Spleen (tissue), 11 donors: ENCODE data around the gene SYT17. TPM values are rescaled to one million over a fixed set of nuclear protein-coding genes. Genes with fewer than 3 reads are reported as not detected.
A peak's percentile ranks its signal among the peaks of the same experiment; 100 is the strongest.

Experiments
- DNase-seq: peaks from one replicate; pipeline ENCODE4 v3.0.0-alpha.2; 2020
- H3K27ac ChIP-seq, 8 donors: fragments of 200-600 bp; sonication (generic) in 7 of 8; 1 replicate in 4 of 8; 2 replicates in 4 of 8; pipeline versions ENCODE4 v1.5.0 to v1.8.0; 2016 to 2021; ENCODE audit warnings: inconsistent platforms in 4 of 8, mild to moderate bottlenecking in 4 of 8, moderate library complexity in 1 of 8
- H3K27me3 ChIP-seq, 7 donors: fragments of 200-600 bp; sonication (generic) in 6 of 7; replicated peaks in 1 of 7; 1 replicate in 4 of 7; 2 replicates in 3 of 7; pipeline versions ENCODE4 v1.5.0 to v1.8.0; 2016 to 2021; ENCODE audit warnings: inconsistent platforms in 3 of 7, mild to moderate bottlenecking in 1 of 7
- H3K36me3 ChIP-seq, 6 donors: fragments of 200-600 bp; sonication (generic) in 5 of 6; 1 replicate in 4 of 6; 2 replicates in 2 of 6; pipeline versions ENCODE4 v1.5.0 to v1.8.0; 2016 to 2021; ENCODE audit warnings: inconsistent platforms in 2 of 6
- H3K4me1 ChIP-seq, 6 donors: fragments of 200-600 bp; sonication (generic) in 5 of 6; 1 replicate in 3 of 6; 2 replicates in 3 of 6; pipeline versions ENCODE4 v1.5.0 to v1.8.0; 2016 to 2021; ENCODE audit warnings: inconsistent platforms in 3 of 6
- H3K4me3 ChIP-seq, 8 donors: fragments of 200-600 bp; sonication (generic) in 7 of 8; 1 replicate in 4 of 8; 2 replicates in 4 of 8; pipeline versions ENCODE4 v1.5.0 to v1.8.0; 2016 to 2021; ENCODE audit warnings: inconsistent platforms in 4 of 8, mild to moderate bottlenecking in 4 of 8, moderate library complexity in 2 of 8
- H3K9me3 ChIP-seq, 8 donors: fragments of 200-600 bp; sonication (generic) in 7 of 8; 1 replicate in 4 of 8; 2 replicates in 4 of 8; pipeline versions ENCODE4 v1.5.0 to v1.8.0; 2016 to 2021; ENCODE audit warnings: inconsistent platforms in 4 of 8
- CTCF ChIP-seq, 11 experiments: fragments of 200-600 bp in 7 of 11; fragments of 450-650 bp in 4 of 11; sonication (generic) in 4 of 11; IDR thresholded peaks in 8 of 11; conservative IDR thresholded peaks in 3 of 11; 1 replicate in 7 of 11; 2 replicates in 4 of 11; pipeline versions ENCODE4 v1.4.0 to v1.8.0; 2016 to 2021; ENCODE audit warnings: antibody characterized with exemption in 11 of 11, inconsistent platforms in 4 of 11, mild to moderate bottlenecking in 1 of 11
- POLR2A ChIP-seq, 3 donors: fragments of 450-650 bp; IDR thresholded peaks; one replicate each; pipeline ENCODE4 v1.5.1; 2017; ENCODE audit warnings: antibody characterized with exemption in 3 of 3, mild to moderate bottlenecking in 1 of 3
- POLR2AphosphoS5 ChIP-seq, 3 donors: sonication (generic); formaldehyde crosslinking; IDR thresholded peaks; one replicate each; pipeline ENCODE4 v1.5.1; 2017; ENCODE audit warnings: antibody characterized with exemption in 3 of 3
- WGBS, 5 donors: extraction: QIAGEN DNeasy Blood & Tissue Kit in 3 of 5; methylation state at CpG; one replicate each; pipeline versions ENCODE4 v1.1.5 to v1.1.7; 2013 to 2018; 5-methylcytosine and 5-hydroxymethylcytosine counted together
- intact Hi-C: fragments of 100-400 bp; cut with DNase I; formaldehyde crosslinking; loops from one replicate; pipeline ENCODE4 v1.15.0; 2023; ENCODE audit warnings: low total_unique reads
- polyA plus RNA-seq, 3 donors: library from polyadenylated mRNA; stranded (reverse); fragments of 200-250 nt; gene quantifications; one replicate each; pipeline ENCODE4 v1.2.1, GENCODE V29; 2013
- total RNA-seq, 7 donors: library from RNA; depleted of rRNA in 3 of 7; stranded (reverse); fragments of >200 nt in 3 of 7; fragmentation: NEBNext Ultra II Directional in 4 of 7; extraction: Animal tissue kit (Norgen Biotek cat#: 25700) in 4 of 7; gene quantifications; one replicate each; pipeline versions ENCODE4 v1.1.0 to v1.2.1, GENCODE V29; 2016 to 2021
- donor health status: healthy with polysubstance abuse.
- donor health status: DM: no; HTN: no; CAD: no; lungs with moderate emphysema.
- donor health status: DM: no; HTN: no; CAD: no.
- donor health status: Bipolar disorder and iron deficiency.
- donor health status: healthy.
- donor health status: DM: no; HTN: no; CAD: no.
- donor health status: DM: yes; HTN: yes; CAD: no.

Gene SYT17
- total and polyA plus RNA-seq, 10 donors = 1.2 to 3.7 (median 2.0) TPM

GRCh38 chr16:19219836-19220235 is 51.8 kb downstream of the SYT17 start:
- Histone ChIP-seq H3K9me3 (peaks cover 0 to 18% (median 6%) of the 10 kb centered on the region in 8 donors), H3K4me1 (no peaks in the 10 kb centered on the region), H3K27ac (no peak overlapping the region), H3K36me3 (peaks cover 0 to 4% (median 0%) of the 10 kb centered on the region in 6 donors), H3K27me3 (no peaks in the 10 kb centered on the region), H3K4me3 (no peak overlapping the region)
- WGBS, 5 donors = 67 to 93% (median 86%) methylated on average over 2 of the region's 2 CpGs
- TF ChIP-seq POLR2A (IDR thresholded peaks at IDR 0.05) (no peak), CTCF (IDR thresholded peaks at IDR 0.05 in 8 of 11, conservative IDR thresholded peaks at IDR 0.05 in 3 of 11) (no peak), POLR2AphosphoS5 (IDR thresholded peaks at IDR 0.05) (no peak)
- no peak for DNase-seq
- intact Hi-C loops = no loop called here

- H3K27me3 ChIP-seq = no peaks in the 10 kb centered on the region
- TF ChIP-seq POLR2AphosphoS5 (IDR thresholded peaks at IDR 0.05) = no peak
- TF ChIP-seq CTCF (IDR thresholded peaks at IDR 0.05 in 8 of 11, conservative IDR thresholded peaks at IDR 0.05 in 3 of 11) = peak in 6 of 11 experiments; percentile 36 to 59 (median 48)
- TF ChIP-seq POLR2A (IDR thresholded peaks at IDR 0.05) = no peak
- H3K36me3 ChIP-seq = peaks cover 0 to 27% (median 5%) of the 10 kb centered on the region in 6 donors
- WGBS, 5 donors = 44 to 58% (median 49%) methylated on average over 8 of the region's 8 CpGs
- H3K27ac ChIP-seq = no peak overlapping the region
- no peaks in the 10 kb centered on the region for H3K4me1 ChIP-seq
- peaks cover 2 to 22% (median 13%) of the 10 kb centered on the region in 8 donors for H3K9me3 ChIP-seq
- no peak for DNase-seq
- intact Hi-C loops = no loop called here
- H3K4me3 ChIP-seq = no peak overlapping the region
Observed at GRCh38 chr16:19223235-19224170, 55.5 kb downstream of the SYT17 start.

- peaks cover 2 to 22% (median 13%) of the 10 kb centered on the region in 8 donors for H3K9me3 ChIP-seq
- no peak overlapping the region for H3K4me3 ChIP-seq
- intact Hi-C loops = no loop called here
- DNase-seq = no peak
- H3K36me3 ChIP-seq = peaks cover 0 to 27% (median 5%) of the 10 kb centered on the region in 6 donors
- no peaks in the 10 kb centered on the region for H3K4me1 ChIP-seq
- TF ChIP-seq POLR2AphosphoS5 (IDR thresholded peaks at IDR 0.05) (no peak), POLR2A (IDR thresholded peaks at IDR 0.05) (no peak), CTCF (IDR thresholded peaks at IDR 0.05 in 8 of 11, conservative IDR thresholded peaks at IDR 0.05 in 3 of 11) (no peak)
- H3K27ac ChIP-seq = no peak overlapping the region
- no peaks in the 10 kb centered on the region for H3K27me3 ChIP-seq
Observed at GRCh38 chr16:19225651-19226050, 57.6 kb downstream of the SYT17 start.

GRCh38 chr16:19227643-19228042 is 59.6 kb downstream of the SYT17 start:
- Histone ChIP-seq H3K9me3 (peaks cover 2 to 22% (median 13%) of the 10 kb centered on the region in 8 donors), H3K4me1 (no peaks in the 10 kb centered on the region), H3K4me3 (no peak overlapping the region), H3K36me3 (peaks cover 0 to 27% (median 5%) of the 10 kb centered on the region in 6 donors), H3K27me3 (no peaks in the 10 kb centered on the region), H3K27ac (no peak overlapping the region)
- no peak for TF ChIP-seq POLR2AphosphoS5 (IDR thresholded peaks at IDR 0.05)
- no peak for TF ChIP-seq CTCF (IDR thresholded peaks at IDR 0.05 in 8 of 11, conservative IDR thresholded peaks at IDR 0.05 in 3 of 11)
- DNase-seq = no peak
- 76 to 83% (median 78%) methylated on average over 2 of the region's 2 CpGs for WGBS, 5 donors
- intact Hi-C loops = no loop called here
